GM10266 (cell line): ENCODE results near the gene CSAD.

Experiments
- DNase-seq: peaks from one replicate; pipeline ENCODE4 v3.0.0; 2012; ENCODE audit errors: extremely low spot score
- CTCF ChIP-seq: IDR thresholded peaks from 2 replicates; pipeline ENCODE4 v1.5.1; 2012; ENCODE audit warnings: mild to moderate bottlenecking, low read depth; ENCODE audit not compliant: control insufficient read depth, insufficient read depth; ENCODE audit errors: missing control alignments

The CSAD gene

GRCh38 chr12:53176750-53177149 is 4.0 kb downstream of the CSAD start:
- DNase-seq: no peak
- TF ChIP-seq CTCF: no peak

GRCh38 chr12:53174881-53175491 is 5.7 kb downstream of the CSAD start:
- DNase-seq: no peak
- TF ChIP-seq CTCF: peak; percentile 23

- TF ChIP-seq CTCF: no peak
- DNase-seq: no peak
Measured at GRCh38 chr12:53173085-53173715, 7.5 kb downstream of the CSAD start.

- DNase-seq: no peak
- no peak for TF ChIP-seq CTCF
Measured at GRCh38 chr12:53172352-53172751, 8.4 kb downstream of the CSAD start.

- TF ChIP-seq CTCF: no peak
- DNase-seq: no peak
Measured at GRCh38 chr12:53171725-53172329, 8.9 kb downstream of the CSAD start.

GRCh38 chr12:53170876-53171724 is 9.6 kb downstream of the CSAD start:
- peak; percentile 1 for DNase-seq
- TF ChIP-seq CTCF: no peak
